Measurements from ENCODE around the gene VIL1.

The VIL1 gene

GRCh38 chr2:218398437-218399390 lies 20.2 kb upstream of the VIL1 start:
- Histone ChIP-seq H3K4me3 (replicated peaks; ENCODE audit: low read depth, low read length) (peak overlapping the region; percentile 78), H3K36me3 (ENCODE audit: control insufficient read depth, insufficient read depth, low read length) (peaks cover 5% of the 10 kb centered on the region), H3K27me3 (replicated peaks; ENCODE audit: control insufficient read depth, insufficient read depth, low read length) (no peaks in the 10 kb centered on the region)
- peak; percentile 87 for DNase-seq (ENCODE audit: extremely low read depth, insufficient read length)
- TF ChIP-seq CTCF (IDR thresholded peaks at IDR 0.05; ENCODE audit: insufficient read depth, low read length, poor library complexity, severe bottlenecking): no peak

- no peak for TF ChIP-seq CTCF (IDR thresholded peaks at IDR 0.05; ENCODE audit: insufficient read depth, low read length, poor library complexity, severe bottlenecking)
- no peaks in the 10 kb centered on the region for H3K27me3 ChIP-seq (replicated peaks; ENCODE audit: control insufficient read depth, insufficient read depth, low read length)
- peak; percentile 96 for DNase-seq (ENCODE audit: extremely low read depth, insufficient read length)
Measured at GRCh38 chr2:218399391-218400166, 19.3 kb upstream of the VIL1 start, which contains the start of gene CTDSP1. CTDSP1 (plus strand) TSS chr2:218399868; CDS start chr2:218400091, 223 bp downstream.

GRCh38 chr2:218400167-218400929 lies 18.6 kb upstream of the VIL1 start:
- Histone ChIP-seq H3K36me3 (ENCODE audit: control insufficient read depth, insufficient read depth, low read length) (peaks cover 11% of the 10 kb centered on the region), H3K27me3 (replicated peaks; ENCODE audit: control insufficient read depth, insufficient read depth, low read length) (no peaks in the 10 kb centered on the region), H3K4me3 (replicated peaks; ENCODE audit: low read depth, low read length) (peak overlapping the region; percentile 88)
- TF ChIP-seq CTCF (IDR thresholded peaks at IDR 0.05; ENCODE audit: insufficient read depth, low read length, poor library complexity, severe bottlenecking): no peak
- DNase-seq (ENCODE audit: extremely low read depth, insufficient read length): peak; percentile 55

More at GRCh38 chr2:218399391-218400166, 19.3 kb upstream of the VIL1 start, which contains the start of gene CTDSP1:
- Histone ChIP-seq H3K36me3 (ENCODE audit: control insufficient read depth, insufficient read depth, low read length) (peaks cover 10% of the 10 kb centered on the region), H3K4me3 (replicated peaks; ENCODE audit: low read depth, low read length) (peak within 1 kb of the TSS; percentile 88)

GRCh38 chr2:218400930-218401881 lies 17.7 kb upstream of the VIL1 start:
- no peak for DNase-seq (ENCODE audit: extremely low read depth, insufficient read length)
- no peak for TF ChIP-seq CTCF (IDR thresholded peaks at IDR 0.05; ENCODE audit: insufficient read depth, low read length, poor library complexity, severe bottlenecking)
- Histone ChIP-seq H3K36me3 (ENCODE audit: control insufficient read depth, insufficient read depth, low read length) (peaks cover 11% of the 10 kb centered on the region), H3K4me3 (replicated peaks; ENCODE audit: low read depth, low read length) (peak overlapping the region; percentile 88), H3K27me3 (replicated peaks; ENCODE audit: control insufficient read depth, insufficient read depth, low read length) (no peaks in the 10 kb centered on the region)

Data from GM06990 (cell line).